ENCODE results near the gene APLP2. TPM values are rescaled to one million over a fixed set of nuclear protein-coding genes. Genes with fewer than 3 reads are reported as not detected.

The APLP2 gene
- total and polyA plus RNA-seq, 2 of the 13 experiments (the other 11 are each of a cell fraction or from before 2014, with no cell fraction given): 315 to 594 TPM

DNA sequence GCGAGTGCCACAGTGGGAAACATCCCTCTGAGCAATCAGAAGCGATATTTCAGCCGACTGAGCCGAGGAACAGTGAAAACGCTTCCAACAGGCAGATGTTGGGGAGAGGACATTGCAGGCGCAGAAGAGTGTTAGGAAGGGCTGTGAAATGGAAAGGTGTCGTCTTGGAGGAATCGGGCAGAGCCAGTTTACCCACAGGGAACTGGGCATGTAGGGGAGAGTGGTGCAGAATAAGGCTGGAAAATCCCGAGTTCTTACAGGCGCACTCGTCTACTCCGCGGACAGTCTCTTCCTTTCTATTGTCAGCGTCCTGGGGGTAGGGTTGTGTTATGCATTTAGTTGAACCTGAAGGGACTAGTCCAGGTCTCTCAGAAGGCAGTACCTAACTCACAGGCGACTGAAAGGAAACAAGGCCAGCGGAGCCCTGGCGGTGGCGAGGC lies 1.1 kb upstream of the APLP2 start (continued):
- no peak for TF ChIP-seq SP140L (CRISPR knock-in tag; IDR thresholded peaks at IDR 0.05; ENCODE audit: borderline replicate concordance)
- no peak for TF ChIP-seq DNMT3B (CRISPR knock-in tag; conservative IDR thresholded peaks at IDR 0.05)
- TF ChIP-seq ZNF232 (CRISPR knock-in tag; IDR thresholded peaks at IDR 0.05; ENCODE audit: borderline replicate concordance): no peak
- TF ChIP-seq, protein P1, sequence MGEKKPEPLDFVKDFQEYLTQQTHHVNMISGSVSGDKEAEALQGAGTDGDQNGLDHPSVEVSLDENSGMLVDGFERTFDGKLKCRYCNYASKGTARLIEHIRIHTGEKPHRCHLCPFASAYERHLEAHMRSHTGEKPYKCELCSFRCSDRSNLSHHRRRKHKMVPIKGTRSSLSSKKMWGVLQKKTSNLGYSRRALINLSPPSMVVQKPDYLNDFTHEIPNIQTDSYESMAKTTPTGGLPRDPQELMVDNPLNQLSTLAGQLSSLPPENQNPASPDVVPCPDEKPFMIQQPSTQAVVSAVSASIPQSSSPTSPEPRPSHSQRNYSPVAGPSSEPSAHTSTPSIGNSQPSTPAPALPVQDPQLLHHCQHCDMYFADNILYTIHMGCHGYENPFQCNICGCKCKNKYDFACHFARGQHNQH (CRISPR knock-in tag; IDR thresholded peaks at IDR 0.05): no peak
- TF ChIP-seq, protein P2, sequence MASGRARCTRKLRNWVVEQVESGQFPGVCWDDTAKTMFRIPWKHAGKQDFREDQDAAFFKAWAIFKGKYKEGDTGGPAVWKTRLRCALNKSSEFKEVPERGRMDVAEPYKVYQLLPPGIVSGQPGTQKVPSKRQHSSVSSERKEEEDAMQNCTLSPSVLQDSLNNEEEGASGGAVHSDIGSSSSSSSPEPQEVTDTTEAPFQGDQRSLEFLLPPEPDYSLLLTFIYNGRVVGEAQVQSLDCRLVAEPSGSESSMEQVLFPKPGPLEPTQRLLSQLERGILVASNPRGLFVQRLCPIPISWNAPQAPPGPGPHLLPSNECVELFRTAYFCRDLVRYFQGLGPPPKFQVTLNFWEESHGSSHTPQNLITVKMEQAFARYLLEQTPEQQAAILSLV (CRISPR knock-in tag; IDR thresholded peaks at IDR 0.05; ENCODE audit: borderline replicate concordance): no peak

DNA sequence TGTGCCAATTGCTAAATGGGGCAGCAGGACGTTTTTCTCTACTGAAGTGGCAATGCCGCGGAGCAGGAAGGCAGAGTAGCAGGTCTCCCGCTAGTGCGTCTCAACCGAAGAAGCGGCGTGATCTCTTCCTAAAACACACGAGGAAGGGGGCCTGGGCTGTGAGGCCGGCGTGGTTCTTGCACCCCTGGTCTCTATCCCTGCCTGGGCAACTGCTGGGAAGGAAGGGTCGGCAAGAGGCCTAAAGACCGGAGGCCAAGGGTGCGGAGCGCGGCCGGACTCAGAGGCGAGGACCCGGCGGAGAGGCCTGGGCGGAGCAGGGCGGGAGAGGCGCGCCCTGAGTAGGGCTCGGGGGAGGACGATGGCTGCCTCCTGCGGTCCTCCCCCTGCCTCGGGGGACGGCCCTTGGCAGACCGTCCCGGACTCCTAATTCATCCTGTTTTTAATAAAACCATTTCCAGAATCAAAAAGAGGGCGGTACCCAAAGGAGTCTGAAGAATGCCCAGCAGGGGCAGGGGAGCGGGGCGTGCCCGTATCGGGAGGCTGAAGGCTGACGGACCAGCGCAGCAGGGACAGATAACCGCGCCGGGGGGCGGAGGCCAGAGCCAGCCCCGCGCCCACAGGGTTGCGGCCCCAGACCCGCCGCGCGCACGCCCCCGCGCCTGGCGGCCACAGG lies 572 bp upstream of the APLP2 start:
- Histone ChIP-seq H3K79me2 (ENCODE audit: insufficient read depth, low read length) (peaks cover 38% of the 10 kb centered on the region), H3K4me3 (replicated peaks in 1 of 3; ENCODE audit: insufficient read depth in 1 of 3, low read depth in 2 of 3, low read length in 3 of 3) (peak overlapping the region; percentile 84 to 94 (median 90)), H3K27ac (ENCODE audit: extremely low read length, insufficient read depth, low read length) (peak overlapping the region; percentile 68), H3K4me2 (ENCODE audit: low read depth, low read length) (peak overlapping the region; percentile 77), H3K9ac (ENCODE audit: insufficient read depth, low read depth, low read length) (peak overlapping the region; percentile 69), H3K9me3 (ENCODE audit: low read length) (no peaks in the 10 kb centered on the region), H2AFZ (ENCODE audit: low read length) (no peak overlapping the region), H4K20me1 (ENCODE audit: insufficient read depth, low read length) (peaks cover 16% of the 10 kb centered on the region), H3K4me1 (ENCODE audit: insufficient read depth, low read length) (peaks cover 36% of the 10 kb centered on the region), H3K27me3 (ENCODE audit: control insufficient read depth in 1 of 2, insufficient read depth in 2 of 2, low read length in 2 of 2) (no peaks in the 10 kb centered on the region), H3K36me3 (replicated peaks in 1 of 2; ENCODE audit: control insufficient read depth in 1 of 2, insufficient read depth in 2 of 2, low read length in 2 of 2) (no peaks in the 10 kb centered on the region)
- in situ Hi-C loops (cut with HindIII; ENCODE audit: extremely low pct_ligation_motif_present, low pct_unique_long_range_greater_than_20kb) (no loop called here), intact Hi-C loops (cut with micrococcal nuclease; ENCODE audit: unreplicated experiment) (loop anchor here (1.0 to 2.0 kb wide), 2 partner anchors 66 to 103 kb away; partner anchors contain the start of gene PRDM10)
- TSS peak; percentile 76 for BruUV-seq (replicated peaks)
- FAIRE-seq (no peak), DNase-seq (ENCODE audit: low spot score) (no peak), ATAC-seq (peak; percentile 73)
- 0% methylated on average over 6 of the region's 53 CpGs for WGBS (ENCODE audit: low lambda C conversion rate)
- ChIA-PET CTCF (ENCODE audit: low intra/inter-chr PET ratio, low total read pairs) (interaction anchor here (1.4 kb wide), 1 partner anchor 63 kb away, joined by 3 read pairs; no protein-coding TSS in a partner anchor), POLR2A (interaction anchor here (1.0 to 5.4 kb wide), 7 partner anchors 13 to 77 kb away, joined by 3 to 70 read pairs (median 7); partner anchors contain the start of gene PRDM10)
- 0 out of 2 replicates have a peak, but pooled peaks have one; percentile 10 for TF ChIP-seq ZNF773 (CRISPR knock-in tag; IDR thresholded peaks at IDR 0.05; ENCODE audit: borderline replicate concordance)
- no peak for TF ChIP-seq ZSCAN30 (CRISPR knock-in tag; IDR thresholded peaks at IDR 0.05)
- no peak for TF ChIP-seq SMYD3 (CRISPR knock-in tag; IDR thresholded peaks at IDR 0.05)
- TF ChIP-seq, protein P3, sequence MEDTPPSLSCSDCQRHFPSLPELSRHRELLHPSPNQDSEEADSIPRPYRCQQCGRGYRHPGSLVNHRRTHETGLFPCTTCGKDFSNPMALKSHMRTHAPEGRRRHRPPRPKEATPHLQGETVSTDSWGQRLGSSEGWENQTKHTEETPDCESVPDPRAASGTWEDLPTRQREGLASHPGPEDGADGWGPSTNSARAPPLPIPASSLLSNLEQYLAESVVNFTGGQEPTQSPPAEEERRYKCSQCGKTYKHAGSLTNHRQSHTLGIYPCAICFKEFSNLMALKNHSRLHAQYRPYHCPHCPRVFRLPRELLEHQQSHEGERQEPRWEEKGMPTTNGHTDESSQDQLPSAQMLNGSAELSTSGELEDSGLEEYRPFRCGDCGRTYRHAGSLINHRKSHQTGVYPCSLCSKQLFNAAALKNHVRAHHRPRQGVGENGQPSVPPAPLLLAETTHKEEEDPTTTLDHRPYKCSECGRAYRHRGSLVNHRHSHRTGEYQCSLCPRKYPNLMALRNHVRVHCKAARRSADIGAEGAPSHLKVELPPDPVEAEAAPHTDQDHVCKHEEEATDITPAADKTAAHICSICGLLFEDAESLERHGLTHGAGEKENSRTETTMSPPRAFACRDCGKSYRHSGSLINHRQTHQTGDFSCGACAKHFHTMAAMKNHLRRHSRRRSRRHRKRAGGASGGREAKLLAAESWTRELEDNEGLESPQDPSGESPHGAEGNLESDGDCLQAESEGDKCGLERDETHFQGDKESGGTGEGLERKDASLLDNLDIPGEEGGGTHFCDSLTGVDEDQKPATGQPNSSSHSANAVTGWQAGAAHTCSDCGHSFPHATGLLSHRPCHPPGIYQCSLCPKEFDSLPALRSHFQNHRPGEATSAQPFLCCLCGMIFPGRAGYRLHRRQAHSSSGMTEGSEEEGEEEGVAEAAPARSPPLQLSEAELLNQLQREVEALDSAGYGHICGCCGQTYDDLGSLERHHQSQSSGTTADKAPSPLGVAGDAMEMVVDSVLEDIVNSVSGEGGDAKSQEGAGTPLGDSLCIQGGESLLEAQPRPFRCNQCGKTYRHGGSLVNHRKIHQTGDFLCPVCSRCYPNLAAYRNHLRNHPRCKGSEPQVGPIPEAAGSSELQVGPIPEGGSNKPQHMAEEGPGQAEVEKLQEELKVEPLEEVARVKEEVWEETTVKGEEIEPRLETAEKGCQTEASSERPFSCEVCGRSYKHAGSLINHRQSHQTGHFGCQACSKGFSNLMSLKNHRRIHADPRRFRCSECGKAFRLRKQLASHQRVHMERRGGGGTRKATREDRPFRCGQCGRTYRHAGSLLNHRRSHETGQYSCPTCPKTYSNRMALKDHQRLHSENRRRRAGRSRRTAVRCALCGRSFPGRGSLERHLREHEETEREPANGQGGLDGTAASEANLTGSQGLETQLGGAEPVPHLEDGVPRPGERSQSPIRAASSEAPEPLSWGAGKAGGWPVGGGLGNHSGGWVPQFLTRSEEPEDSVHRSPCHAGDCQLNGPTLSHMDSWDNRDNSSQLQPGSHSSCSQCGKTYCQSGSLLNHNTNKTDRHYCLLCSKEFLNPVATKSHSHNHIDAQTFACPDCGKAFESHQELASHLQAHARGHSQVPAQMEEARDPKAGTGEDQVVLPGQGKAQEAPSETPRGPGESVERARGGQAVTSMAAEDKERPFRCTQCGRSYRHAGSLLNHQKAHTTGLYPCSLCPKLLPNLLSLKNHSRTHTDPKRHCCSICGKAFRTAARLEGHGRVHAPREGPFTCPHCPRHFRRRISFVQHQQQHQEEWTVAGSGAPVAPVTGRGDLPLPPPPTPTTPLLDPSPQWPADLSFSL (CRISPR knock-in tag; IDR thresholded peaks at IDR 0.05): no peak

Measured in HepG2 (cell line).